Mesothelial cell of epicardium (in vitro differentiated cells): ENCODE measurements around the gene ACOX1. TPM values are rescaled to one million over a fixed set of nuclear protein-coding genes. Genes with fewer than 3 reads are reported as not detected.

Experiments used
- DNase-seq, 2 experiments: peaks; one replicate each; pipeline ENCODE4 v3.0.0; 2021; ENCODE audit warnings: low spot score in 2 of 2; ENCODE audit not compliant: unreplicated experiment in 2 of 2
- H3K27ac Mint-ChIP-seq: 2 replicates; pipeline ENCODE4 v1.8.0; 2021; ENCODE audit warnings: mixed read lengths
- H3K27me3 Mint-ChIP-seq: 2 replicates; pipeline ENCODE4 v1.8.0; 2021; ENCODE audit warnings: low read depth, mixed read lengths
- H3K36me3 Mint-ChIP-seq: 2 replicates; pipeline ENCODE4 v1.8.0; 2021; ENCODE audit warnings: mixed read lengths
- H3K4me1 Mint-ChIP-seq: 2 replicates; pipeline ENCODE4 v1.8.0; 2021; ENCODE audit warnings: mixed read lengths
- H3K4me3 Mint-ChIP-seq: 2 replicates; pipeline ENCODE4 v1.8.0; 2021; ENCODE audit warnings: mild to moderate bottlenecking, moderate library complexity, mixed read lengths
- H3K9me3 Mint-ChIP-seq: 2 replicates; pipeline ENCODE4 v1.8.0; 2021; ENCODE audit warnings: mixed read lengths
- total RNA-seq: library from RNA; stranded (reverse); gene quantifications from 3 replicates; pipeline ENCODE4 v1.2.1, GENCODE V29; 2021
- TF ChIP-seq, protein P1 (sequence below): fragments of 200-600 bp; sonication (generic); IDR thresholded peaks from one replicate; pipeline ENCODE4 v1.5.0; 2021; ENCODE audit warnings: antibody characterized with exemption; ENCODE audit not compliant: unreplicated experiment

ACOX1 gene
- total RNA-seq, 1 donor from 2014 or later = 57.5 TPM

DNA sequence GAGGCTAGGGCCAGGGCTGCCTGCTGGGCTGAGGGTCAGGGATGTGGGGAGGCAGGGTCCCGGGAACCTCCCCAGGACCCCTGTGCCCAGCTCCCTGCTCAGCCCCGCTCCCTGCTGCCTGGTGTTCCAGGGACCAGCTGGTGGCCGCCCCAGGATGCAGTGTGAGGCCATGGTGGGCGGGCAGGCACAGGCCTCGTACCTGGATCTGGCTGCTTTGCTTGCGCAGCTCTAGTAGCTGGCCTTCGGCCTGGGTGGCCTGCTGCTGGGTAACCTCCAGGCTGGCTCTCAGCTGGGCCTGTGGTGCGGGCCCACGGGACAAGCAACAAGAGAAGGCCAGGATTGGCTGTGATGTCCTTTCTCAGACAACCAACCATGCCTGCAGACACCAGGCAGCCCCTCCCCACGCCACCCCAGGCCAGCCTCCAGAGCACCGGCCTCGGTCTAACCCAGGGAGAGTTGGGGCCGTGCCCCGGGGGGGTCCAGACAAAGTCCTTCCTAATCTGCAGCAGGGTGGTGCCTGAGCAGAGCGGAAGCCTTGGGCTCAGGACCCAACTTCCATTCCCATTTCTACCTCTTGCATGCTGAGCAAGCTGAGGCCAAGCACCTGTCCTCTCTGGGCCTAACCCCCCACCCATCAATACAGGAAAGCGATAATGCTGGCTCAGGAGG, 86.3 kb downstream of the ACOX1 start:
- H3K36me3 Mint-ChIP-seq = peaks cover 6% of the 10 kb centered on the region
- H3K4me3 Mint-ChIP-seq = no peak overlapping the region
- H3K27me3 Mint-ChIP-seq = no peaks in the 10 kb centered on the region
- no peak overlapping the region for H3K27ac Mint-ChIP-seq
- H3K9me3 Mint-ChIP-seq = no peaks in the 10 kb centered on the region
- H3K4me1 Mint-ChIP-seq = peaks cover 21% of the 10 kb centered on the region
- TF ChIP-seq, protein P1, sequence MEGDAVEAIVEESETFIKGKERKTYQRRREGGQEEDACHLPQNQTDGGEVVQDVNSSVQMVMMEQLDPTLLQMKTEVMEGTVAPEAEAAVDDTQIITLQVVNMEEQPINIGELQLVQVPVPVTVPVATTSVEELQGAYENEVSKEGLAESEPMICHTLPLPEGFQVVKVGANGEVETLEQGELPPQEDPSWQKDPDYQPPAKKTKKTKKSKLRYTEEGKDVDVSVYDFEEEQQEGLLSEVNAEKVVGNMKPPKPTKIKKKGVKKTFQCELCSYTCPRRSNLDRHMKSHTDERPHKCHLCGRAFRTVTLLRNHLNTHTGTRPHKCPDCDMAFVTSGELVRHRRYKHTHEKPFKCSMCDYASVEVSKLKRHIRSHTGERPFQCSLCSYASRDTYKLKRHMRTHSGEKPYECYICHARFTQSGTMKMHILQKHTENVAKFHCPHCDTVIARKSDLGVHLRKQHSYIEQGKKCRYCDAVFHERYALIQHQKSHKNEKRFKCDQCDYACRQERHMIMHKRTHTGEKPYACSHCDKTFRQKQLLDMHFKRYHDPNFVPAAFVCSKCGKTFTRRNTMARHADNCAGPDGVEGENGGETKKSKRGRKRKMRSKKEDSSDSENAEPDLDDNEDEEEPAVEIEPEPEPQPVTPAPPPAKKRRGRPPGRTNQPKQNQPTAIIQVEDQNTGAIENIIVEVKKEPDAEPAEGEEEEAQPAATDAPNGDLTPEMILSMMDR = no peak
- no peak for DNase-seq

DNA sequence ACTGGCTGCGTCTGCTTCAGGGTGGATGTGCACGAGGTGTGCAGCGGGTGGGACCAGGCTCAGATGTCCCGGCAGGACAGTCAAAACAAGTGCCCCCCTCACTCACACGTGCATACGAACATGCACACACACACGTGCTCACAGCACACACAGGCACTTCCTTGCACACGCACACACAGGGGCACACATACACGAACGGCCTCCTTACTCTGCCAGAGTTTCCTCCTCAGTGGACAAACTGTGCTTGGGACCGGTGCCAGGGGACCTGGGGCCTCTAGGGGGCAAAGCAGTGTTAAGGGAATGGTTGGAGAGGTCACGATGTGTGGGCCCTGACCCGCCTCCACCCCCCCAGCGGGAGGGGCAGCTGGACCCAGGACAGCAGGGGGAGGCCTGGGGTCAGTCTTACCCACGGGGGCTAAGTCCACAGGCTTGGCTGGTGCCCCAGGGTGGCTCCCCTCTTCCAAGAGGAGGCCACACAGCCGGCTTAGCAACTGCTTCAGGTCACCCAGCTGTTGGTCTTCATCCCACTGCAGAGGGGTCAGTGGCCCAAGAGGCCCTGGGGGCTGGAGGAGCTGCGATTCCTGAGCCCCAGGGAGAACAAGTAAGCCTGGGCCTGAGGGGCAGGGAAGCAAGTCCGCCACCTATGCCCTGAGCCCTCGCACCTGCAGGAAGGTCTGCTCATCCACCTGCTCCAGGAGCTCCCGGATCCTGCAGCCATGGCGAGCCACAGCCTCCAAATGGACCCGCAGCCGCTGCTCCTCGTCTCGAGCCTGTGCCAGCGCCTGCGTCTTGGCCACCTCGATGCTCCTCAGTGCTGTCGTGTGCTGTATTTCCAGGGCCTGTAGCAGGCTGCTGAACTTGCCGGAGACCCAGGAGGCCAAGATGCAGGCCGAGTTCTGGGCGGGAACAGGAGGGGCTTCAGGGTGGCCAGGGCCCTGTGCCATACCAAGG, 87.1 kb downstream of the ACOX1 start:
- H3K27me3 Mint-ChIP-seq = no peaks in the 10 kb centered on the region
- no peak overlapping the region for H3K27ac Mint-ChIP-seq
- peaks cover 6% of the 10 kb centered on the region for H3K36me3 Mint-ChIP-seq
- peaks cover 17% of the 10 kb centered on the region for H3K4me1 Mint-ChIP-seq
- TF ChIP-seq, protein P1 = no peak
- no peaks in the 10 kb centered on the region for H3K9me3 Mint-ChIP-seq
- no peak overlapping the region for H3K4me3 Mint-ChIP-seq
- no peak for DNase-seq

Other genes starting within 250 kb of the ACOX1 start
- 28.0 to 32.1 TPM (median 30.4 TPM) in 3 replicates for gene GALK1, start 214.0 kb downstream of the ACOX1 start, total RNA-seq
- gene UNK, start 194.4 kb downstream of the ACOX1 start, total RNA-seq = 63.4 to 66.4 TPM (median 65.4 TPM) in 3 replicates
- gene UNC13D, start 134.8 kb downstream of the ACOX1 start, total RNA-seq = 6.0 to 7.7 TPM (median 6.8 TPM) in 3 replicates
- 42.3 to 46.0 TPM (median 45.8 TPM) in 3 replicates for gene WBP2, start 123.8 kb downstream of the ACOX1 start, total RNA-seq
- 2.8 to 3.1 TPM (median 2.9 TPM) in 3 replicates for gene TRIM47, start 100.6 kb downstream of the ACOX1 start, total RNA-seq
- 21.2 to 21.9 TPM (median 21.4 TPM) in 3 replicates for gene TRIM65, start 82.2 kb downstream of the ACOX1 start, total RNA-seq
- 77.8 to 91.1 TPM (median 82.2 TPM) in 3 replicates for gene MRPL38, start 74.3 kb downstream of the ACOX1 start, total RNA-seq
- gene FBF1, start 38.1 kb downstream of the ACOX1 start, total RNA-seq = 22.4 to 24.6 TPM (median 23.4 TPM) in 3 replicates
- gene TEN1, start 74 bp upstream of the ACOX1 start, total RNA-seq = 35.5 to 39.4 TPM (median 37.5 TPM) in 3 replicates
- gene CDK3, start 21.7 kb upstream of the ACOX1 start, total RNA-seq = 34.7 to 36.5 TPM (median 34.9 TPM) in 3 replicates
- 0.16 to 0.47 TPM (median 0.25 TPM) in 3 replicates for gene EVPL, start 48.1 kb upstream of the ACOX1 start, total RNA-seq
- 74.9 to 80.5 TPM (median 80.1 TPM) in 3 replicates for gene SRP68, start 93.4 kb upstream of the ACOX1 start, total RNA-seq
- not detected in 3 replicates for gene GALR2, start 95.6 kb upstream of the ACOX1 start, total RNA-seq
- 0.18 TPM in 1 of 3 replicates, not detected in the others for gene ZACN, start 100.0 kb upstream of the ACOX1 start, total RNA-seq
- gene EXOC7, start 124.6 kb upstream of the ACOX1 start, total RNA-seq = 254 to 261 TPM (median 258 TPM) in 3 replicates
- gene FOXJ1, start 162.1 kb upstream of the ACOX1 start, total RNA-seq = 2.0 to 2.1 TPM (median 2.1 TPM) in 3 replicates